Smooth muscle cell of the brain vasculature (primary cell): ENCODE data around the gene ADAM15.

Experiments
- DNase-seq: peaks from one replicate; pipeline ENCODE4 v3.0.0-alpha.2; 2012; ENCODE audit warnings: low read depth, low spot score

Gene ADAM15

DNA sequence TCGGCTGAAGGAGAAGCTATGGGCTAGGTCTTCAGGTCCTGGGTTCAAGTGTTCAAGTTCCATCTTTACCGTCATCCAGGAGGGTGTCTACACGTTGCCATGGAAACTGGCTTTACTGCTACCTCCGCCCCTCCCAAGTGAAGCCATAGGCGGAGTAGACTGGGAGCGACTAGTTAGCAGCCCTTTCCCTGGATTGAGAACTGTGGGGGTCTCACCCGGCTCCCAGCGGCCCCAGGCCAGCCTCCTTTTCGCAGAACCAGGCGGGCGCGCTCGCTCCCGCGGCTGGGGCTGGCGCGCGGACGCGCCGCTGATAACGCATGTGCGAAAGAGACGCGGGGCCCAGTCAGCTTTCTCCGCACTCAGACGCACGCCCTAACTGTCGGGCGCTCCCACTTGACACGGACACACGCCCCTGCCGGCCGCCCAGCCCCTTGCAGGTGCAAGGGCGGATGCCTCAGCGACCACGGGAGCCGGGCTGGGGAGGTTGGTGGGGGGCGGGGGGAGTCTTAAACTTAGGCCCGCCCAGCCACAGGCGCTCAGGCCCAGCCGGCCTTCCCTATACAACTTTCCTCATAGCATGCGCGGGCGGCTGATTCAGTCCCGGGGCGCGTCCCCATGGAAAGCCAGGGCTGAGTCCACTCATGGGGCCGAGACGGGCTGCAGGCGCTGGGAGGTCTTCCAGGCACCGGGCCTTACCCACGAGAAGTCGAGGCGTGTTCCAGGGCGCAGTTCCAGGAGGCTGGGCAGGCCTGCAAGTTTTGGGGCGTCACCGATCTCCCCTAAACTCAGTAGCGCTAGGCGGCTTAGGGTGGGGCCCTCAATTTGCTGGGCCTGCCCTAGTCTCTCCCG lies 19.8 kb downstream of the ADAM15 start:
- no peak for DNase-seq

GRCh38 chr1:155071701-155072100 lies 20.6 kb downstream of the ADAM15 start:
- DNase-seq = no peak

- no peak for DNase-seq
Observed at GRCh38 chr1:155072531-155073289, 21.6 kb downstream of the ADAM15 start.

- no peak for DNase-seq
Observed at GRCh38 chr1:155073377-155074242, 22.5 kb downstream of the ADAM15 start.

DNA sequence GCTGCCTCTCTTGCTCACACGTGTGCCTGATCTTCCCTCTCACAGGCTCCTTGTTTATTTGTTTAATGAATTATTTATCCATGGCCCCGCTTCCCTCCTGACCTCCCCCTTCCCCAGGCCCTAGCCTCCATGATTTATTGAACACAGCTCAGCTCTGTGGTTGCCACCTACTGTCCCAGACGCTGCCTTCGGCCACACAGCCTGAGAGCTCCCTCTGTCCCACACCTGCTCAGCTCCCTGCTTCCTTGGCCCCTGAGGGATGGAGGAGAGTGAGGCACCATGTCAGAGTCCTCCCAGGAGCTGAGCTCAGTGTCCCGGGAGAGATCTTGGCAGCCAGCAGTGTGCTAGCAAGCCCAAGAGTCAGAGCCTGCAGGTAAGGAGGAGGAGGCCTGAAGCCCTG lies 24.4 kb downstream of the ADAM15 start:
- no peak for DNase-seq

DNA sequence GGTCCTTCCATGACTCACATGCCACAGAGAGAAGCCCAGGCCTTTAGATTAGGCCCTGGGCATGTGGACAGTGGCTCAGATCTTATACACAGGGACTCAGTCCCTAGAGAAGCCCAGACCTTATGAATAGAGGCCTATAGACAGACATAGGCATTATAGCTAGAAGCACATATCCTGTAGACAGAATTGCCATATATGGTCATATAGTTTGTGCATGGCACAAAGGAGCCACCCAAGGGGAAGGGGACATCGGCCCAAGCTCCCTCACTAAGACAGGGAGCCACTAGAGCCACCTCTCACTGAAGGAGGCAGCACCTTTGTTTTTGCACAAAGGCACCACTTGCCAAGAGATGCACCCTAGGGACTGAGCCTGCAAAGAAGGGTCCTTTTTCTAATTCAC lies 25.3 kb downstream of the ADAM15 start:
- no peak for DNase-seq

GRCh38 chr1:155077346-155077745 lies 26.2 kb downstream of the ADAM15 start:
- DNase-seq = no peak

- DNase-seq = no peak
Observed at GRCh38 chr1:155077758-155078445, 26.8 kb downstream of the ADAM15 start.

- no peak for DNase-seq
Observed at GRCh38 chr1:155078469-155079209, 27.5 kb downstream of the ADAM15 start, which contains the start of gene EFNA3. Gene EFNA3, plus strand, starts transcription at chr1:155078837. Its CDS starts 105 bp downstream, at chr1:155078942.

- DNase-seq = no peak
Observed at GRCh38 chr1:155079210-155079486, 28.0 kb downstream of the ADAM15 start.

DNA sequence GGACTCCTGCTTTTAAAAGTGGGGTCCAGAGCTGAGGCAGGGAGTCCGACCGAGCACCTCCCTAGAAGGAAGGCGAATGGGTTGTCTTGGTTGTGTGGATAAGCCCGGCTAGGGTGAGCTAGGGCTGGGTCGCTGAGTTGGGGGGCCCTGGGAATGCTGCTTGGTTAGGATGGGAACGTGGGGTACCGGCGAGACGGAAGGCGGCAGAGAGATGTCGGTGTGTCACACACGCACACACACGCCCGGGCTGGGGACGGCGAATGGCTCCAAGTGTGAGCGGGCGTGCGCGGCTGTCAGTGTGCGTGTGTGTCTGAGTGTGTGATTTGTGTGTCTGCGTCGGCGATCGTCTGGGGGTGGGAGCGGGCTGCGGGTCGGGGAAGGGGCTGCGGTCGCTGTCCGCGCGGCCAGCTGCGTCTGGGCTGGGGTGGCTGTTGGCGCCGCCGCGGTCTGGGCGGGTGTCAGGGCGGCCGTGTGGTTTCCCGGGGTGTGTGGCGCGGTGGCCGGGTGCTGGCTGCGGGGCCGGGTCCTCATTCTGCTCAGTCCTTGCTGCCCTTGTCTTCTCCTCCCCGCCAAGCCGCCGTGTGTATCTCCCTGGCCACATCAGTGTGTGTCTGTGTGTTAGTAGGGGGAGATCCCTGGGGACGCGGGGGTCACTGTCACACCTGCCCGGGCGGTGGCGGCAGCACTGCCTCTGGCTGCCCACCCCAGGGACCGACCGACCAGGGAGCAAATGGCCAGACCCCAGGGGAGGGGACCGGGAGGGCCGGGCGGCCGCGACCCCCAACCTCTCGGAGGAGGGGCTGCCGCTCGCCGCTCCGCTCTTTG lies 28.6 kb downstream of the ADAM15 start:
- no peak for DNase-seq

DNA sequence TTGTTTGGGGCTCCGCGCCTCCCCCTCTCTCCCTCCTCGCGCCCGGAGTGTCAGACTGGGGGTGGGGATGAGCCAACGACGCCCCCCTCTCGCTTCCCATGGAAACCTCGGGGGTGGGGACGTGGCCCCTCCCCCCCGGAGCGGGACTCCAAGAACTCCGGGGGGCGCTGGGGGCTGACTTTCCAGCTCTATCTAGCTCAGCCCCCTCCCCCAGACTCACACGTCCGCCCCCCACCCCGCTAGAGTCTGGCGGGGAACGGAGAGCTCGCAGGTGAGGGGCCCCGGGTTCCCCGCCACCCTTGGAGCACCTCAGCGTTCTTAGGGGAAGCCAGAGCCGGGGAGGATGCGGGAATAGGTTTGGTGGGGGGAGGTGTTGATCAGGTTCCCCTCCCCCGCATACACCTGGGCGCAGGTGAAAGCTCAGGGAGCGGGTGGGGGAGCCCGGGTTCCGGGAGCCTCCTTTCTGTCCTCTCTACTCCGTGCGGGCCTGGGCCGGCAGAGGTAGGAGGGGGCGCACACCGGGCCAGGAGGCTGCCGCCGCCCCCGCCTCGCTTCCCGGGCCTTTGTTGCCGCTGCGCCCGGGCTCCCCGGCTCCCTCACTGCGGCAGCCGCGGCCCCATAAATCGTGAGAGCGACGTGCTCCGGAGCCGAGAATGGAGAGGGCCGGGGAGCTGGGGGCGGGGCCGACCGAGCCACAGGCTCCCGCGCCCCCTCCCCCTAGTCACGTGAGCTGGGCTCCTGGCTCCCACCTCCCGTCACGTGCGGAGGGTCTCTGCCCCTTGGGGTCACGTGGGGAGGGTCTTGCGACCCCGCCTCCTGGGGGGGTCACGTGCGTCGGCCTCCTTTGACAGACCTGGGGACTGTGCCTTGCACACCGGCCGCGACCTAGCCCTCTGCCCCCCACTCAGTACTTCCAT lies 29.5 kb downstream of the ADAM15 start:
- no peak for DNase-seq

DNA sequence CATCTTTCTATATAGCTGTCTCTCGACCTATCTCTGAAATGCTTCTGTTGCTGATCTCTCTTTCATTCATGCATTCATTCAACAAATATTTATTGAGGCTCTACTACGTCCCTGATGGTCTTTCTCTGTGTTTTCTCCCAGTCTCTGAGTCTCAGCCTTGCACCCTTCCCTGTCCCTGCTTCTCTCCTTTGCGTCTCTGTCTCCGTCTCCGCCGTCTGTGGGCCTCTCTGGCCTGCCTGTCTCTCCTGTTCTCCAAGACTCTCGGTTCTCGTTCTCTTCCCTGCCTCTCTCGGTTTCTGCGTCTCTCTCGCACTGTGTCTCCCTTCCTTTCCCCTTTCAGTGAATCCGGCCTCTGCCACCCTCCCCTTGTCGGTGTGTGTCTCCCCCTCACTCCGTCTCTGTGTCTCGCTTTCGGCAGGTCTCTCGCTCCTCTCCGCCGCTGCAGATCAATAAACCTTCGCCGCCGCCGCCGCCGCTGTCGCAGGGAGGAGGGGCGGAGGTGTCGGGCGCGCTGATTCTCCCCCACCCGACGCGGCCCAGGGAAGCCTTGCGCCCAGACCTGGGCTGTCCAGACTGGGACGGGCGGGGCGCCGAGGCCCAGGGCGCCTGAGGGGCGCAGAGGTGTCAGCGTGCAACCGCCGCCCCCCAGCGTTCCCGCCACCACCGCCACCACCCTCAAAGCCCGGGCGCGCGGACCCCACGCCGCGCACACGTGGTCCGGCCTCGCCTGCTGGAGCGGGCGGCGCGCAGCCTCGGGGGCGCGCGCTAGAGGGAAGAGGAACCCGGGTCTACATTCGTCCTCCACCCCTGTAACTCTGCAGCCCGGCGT lies 30.6 kb downstream of the ADAM15 start:
- DNase-seq = no peak

DNA sequence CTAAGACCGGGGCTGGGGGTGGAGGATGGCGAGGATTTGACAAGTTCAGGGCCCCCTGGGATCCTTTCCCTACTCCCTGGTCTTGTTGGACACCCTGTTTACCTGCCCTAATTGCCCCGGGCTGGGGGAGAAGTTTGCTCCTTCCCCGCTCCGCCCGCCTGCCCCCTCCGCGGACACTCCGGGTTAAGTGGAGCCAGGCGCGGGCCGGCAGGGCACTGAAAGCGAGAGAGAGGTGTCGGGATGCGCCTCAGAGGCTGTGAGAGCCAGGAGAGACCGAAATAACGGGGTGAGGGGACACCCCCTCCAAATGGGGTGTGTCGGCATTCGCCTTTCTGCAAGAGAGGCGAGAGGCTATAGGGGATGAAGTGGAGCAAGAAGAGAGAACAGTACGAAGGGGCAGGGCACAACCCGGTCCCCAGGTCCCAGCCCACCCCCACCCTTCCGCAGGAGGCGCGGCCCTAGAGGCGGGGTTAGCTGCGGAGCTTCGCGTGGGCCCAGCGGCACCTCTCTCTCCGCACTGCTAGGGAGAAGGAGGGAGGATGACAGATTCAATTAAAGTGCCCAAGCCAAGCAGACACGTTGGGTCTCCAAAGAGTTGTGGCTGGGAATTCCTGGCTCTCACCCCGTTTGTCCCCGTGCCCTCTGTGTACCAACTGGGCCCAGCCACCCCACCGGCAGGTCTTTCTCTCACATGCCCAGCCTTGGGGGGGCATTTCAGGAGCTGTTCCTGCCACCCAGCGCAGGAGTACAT lies 31.4 kb downstream of the ADAM15 start:
- DNase-seq = no peak

GRCh38 chr1:155083052-155083541 lies 32.0 kb downstream of the ADAM15 start:
- DNase-seq = no peak

- DNase-seq = no peak
Observed at GRCh38 chr1:155083865-155084721, 33.0 kb downstream of the ADAM15 start.
